Panc1 (cell line): Measurements from ENCODE around the gene ABLIM2. TPM values are rescaled to one million over a fixed set of nuclear protein-coding genes. Genes with fewer than 3 reads are reported as not detected.

ENCODE experiments used
- ATAC-seq: fragments of 200-7000 bp; cut with Tn5 transposase; 2 replicates; pipeline ENCODE4 v1.9.1; 2020; ENCODE audit warnings: mild to moderate bottlenecking, moderate library complexity
- BruUV-seq: library from RNA; stranded (reverse); fragments of 400-500 nt; replicated peaks from 2 replicates; lab custom pipeline; 2021; lab: Mats Ljungman, UMichigan
- CTCF ChIA-PET: fragments of 300-600 bp; sonication (Branson Sonifier 250); formaldehyde crosslinking; loops from one replicate; lab custom pipeline; 2022; ENCODE audit warnings: antibody characterized with exemption; lab: Charles Lee
- POLR2A ChIA-PET: fragments of 300-600 bp; sonication (Branson Sonifier 250); formaldehyde crosslinking; loops from one replicate; lab custom pipeline; 2022; ENCODE audit warnings: antibody characterized with exemption; lab: Charles Lee
- DNase-seq: peaks from one replicate; pipeline ENCODE4 v3.0.0-alpha.2; 2010; ENCODE audit warnings: low read depth, low spot score
- H3K27ac ChIP-seq: 2 replicates; pipeline ENCODE4 v1.5.1; 2011; ENCODE audit warnings: mild to moderate bottlenecking, low read length, inconsistent platforms
- H3K27me3 ChIP-seq: fragments of 200-500 bp; sonication (Bioruptor generic); 2 replicates; pipeline ENCODE4 v1.6.0; 2014; ENCODE audit warnings: low read length, inconsistent platforms; ENCODE audit not compliant: control insufficient read depth, insufficient read depth
- H3K36me3 ChIP-seq: fragments of 200-500 bp; sonication (Bioruptor generic); 2 replicates; pipeline ENCODE4 v1.5.1; 2014; ENCODE audit warnings: inconsistent platforms, mild to moderate bottlenecking, low read length, moderate library complexity; ENCODE audit not compliant: control insufficient read depth, insufficient read depth
- H3K4me1 ChIP-seq: 2 replicates; pipeline ENCODE4 v1.5.1; 2011; ENCODE audit warnings: inconsistent platforms, mild to moderate bottlenecking, low read length, moderate library complexity; ENCODE audit not compliant: control insufficient read depth, insufficient read depth
- H3K4me3 ChIP-seq, 2 experiments: 2 replicates each; pipeline ENCODE4 v1.5.1; 2011 to 2012; ENCODE audit warnings: low read depth in 2 of 2, low read length in 2 of 2, mild to moderate bottlenecking in 2 of 2, inconsistent platforms in 1 of 2, moderate library complexity in 1 of 2
- H3K9me3 ChIP-seq: fragments of 200-500 bp; sonication (Bioruptor generic); 2 replicates; pipeline ENCODE4 v1.5.1; 2014; ENCODE audit warnings: low read depth, mild to moderate bottlenecking, inconsistent platforms, low read length, moderate library complexity; ENCODE audit not compliant: control insufficient read depth, insufficient read depth
- POLR2AphosphoS5 ChIP-seq: IDR thresholded peaks from 2 replicates; pipeline ENCODE4 v1.6.1; 2012; ENCODE audit warnings: mild to moderate bottlenecking, low read depth, low read length, moderate library complexity
- SIN3A ChIP-seq: IDR thresholded peaks from 2 replicates; pipeline ENCODE4 v1.6.1; 2012; ENCODE audit warnings: low read depth, mild to moderate bottlenecking, low read length, moderate library complexity, borderline replicate concordance; ENCODE audit not compliant: insufficient read depth
- TCF7L2 ChIP-seq: IDR thresholded peaks from 2 replicates; pipeline ENCODE4 v1.6.1; 2011; ENCODE audit warnings: mild to moderate bottlenecking, low read depth, low read length, inconsistent platforms
- in situ Hi-C: cut with HindIII; loops from 2 replicates; pipeline ENCODE4 v1.10.0; 2016; ENCODE audit warnings: low sequenced_read_pairs, low pct_unique_long_range_greater_than_20kb
- intact Hi-C: fragments of 100-400 bp; cut with micrococcal nuclease; formaldehyde crosslinking; loops from one replicate; pipeline ENCODE4 v1.10.0; 2022; ENCODE audit not compliant: unreplicated experiment
- total RNA-seq: library from RNA; stranded (reverse); gene quantifications from one replicate; pipeline ENCODE4 v1.2.1, GENCODE V29; 2021; ENCODE audit not compliant: unreplicated experiment
- TF ChIP-seq, protein P1 (sequence below): fragments of 450-650 bp; IDR thresholded peaks from 2 replicates; pipeline ENCODE4 v1.5.1; 2017; ENCODE audit warnings: mild to moderate bottlenecking
- TF ChIP-seq, protein P2 (sequence below), 2 experiments: IDR thresholded peaks; 2 replicates each; pipeline ENCODE4 v1.6.1; 2011 to 2012; ENCODE audit warnings: low read depth in 2 of 2, control low read depth in 1 of 2, low read length in 1 of 2, mild to moderate bottlenecking in 1 of 2, moderate library complexity in 1 of 2; ENCODE audit not compliant: insufficient read depth in 1 of 2

ABLIM2 gene
- total RNA-seq, 1 experiment from 2014 or later, result 0.64 TPM

DNA sequence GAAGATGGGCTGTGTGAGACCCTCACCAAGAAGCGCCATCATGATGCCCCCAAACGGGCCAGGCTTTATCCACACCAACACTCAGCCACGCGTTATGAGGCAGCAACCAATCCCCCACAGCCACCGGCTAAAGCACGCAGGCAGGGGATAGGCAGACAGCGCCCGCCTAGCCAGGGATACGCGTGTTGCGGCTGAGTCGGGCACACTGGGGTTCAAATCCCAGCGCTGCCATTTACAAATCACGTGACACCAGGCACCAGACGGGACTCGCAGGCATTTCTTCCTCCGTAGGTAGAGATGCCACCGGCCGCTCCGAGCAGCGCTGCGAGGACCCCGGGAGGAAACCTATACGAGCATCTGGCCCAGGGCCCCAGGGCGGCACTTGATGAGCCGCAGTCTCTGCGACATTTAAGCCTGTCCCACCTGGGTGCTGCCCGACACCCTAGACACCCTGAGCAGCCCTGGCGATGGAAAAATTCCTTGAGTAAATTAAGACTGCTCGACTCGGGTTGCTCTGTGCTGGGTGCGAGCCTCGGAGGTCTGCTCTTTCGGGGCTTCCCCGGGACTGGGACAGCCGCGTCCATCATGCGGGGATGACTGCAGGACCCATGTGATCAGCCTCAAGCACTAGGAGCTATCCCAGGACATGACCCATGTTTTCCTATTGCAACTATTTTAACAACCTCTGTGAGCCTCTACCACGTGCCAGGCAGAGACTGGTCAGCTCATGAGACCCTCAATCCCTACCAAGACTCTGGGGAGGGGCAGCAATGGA, 6.3 kb downstream of the ABLIM2 start:
- Histone ChIP-seq H3K36me3 (no peaks in the 10 kb centered on the region), H3K27me3 (no peaks in the 10 kb centered on the region), H3K9me3 (no peaks in the 10 kb centered on the region), H3K4me1 (no peaks in the 10 kb centered on the region), H3K27ac (no peak overlapping the region), H3K4me3 (no peak overlapping the region)
- no TSS peak for BruUV-seq
- POLR2A ChIA-PET, result no interaction called here
- in situ Hi-C loops, result no loop called here
- TF ChIP-seq, protein P1, sequence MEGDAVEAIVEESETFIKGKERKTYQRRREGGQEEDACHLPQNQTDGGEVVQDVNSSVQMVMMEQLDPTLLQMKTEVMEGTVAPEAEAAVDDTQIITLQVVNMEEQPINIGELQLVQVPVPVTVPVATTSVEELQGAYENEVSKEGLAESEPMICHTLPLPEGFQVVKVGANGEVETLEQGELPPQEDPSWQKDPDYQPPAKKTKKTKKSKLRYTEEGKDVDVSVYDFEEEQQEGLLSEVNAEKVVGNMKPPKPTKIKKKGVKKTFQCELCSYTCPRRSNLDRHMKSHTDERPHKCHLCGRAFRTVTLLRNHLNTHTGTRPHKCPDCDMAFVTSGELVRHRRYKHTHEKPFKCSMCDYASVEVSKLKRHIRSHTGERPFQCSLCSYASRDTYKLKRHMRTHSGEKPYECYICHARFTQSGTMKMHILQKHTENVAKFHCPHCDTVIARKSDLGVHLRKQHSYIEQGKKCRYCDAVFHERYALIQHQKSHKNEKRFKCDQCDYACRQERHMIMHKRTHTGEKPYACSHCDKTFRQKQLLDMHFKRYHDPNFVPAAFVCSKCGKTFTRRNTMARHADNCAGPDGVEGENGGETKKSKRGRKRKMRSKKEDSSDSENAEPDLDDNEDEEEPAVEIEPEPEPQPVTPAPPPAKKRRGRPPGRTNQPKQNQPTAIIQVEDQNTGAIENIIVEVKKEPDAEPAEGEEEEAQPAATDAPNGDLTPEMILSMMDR, result no peak
- TF ChIP-seq SIN3A, result no peak
- TF ChIP-seq, protein P2, sequence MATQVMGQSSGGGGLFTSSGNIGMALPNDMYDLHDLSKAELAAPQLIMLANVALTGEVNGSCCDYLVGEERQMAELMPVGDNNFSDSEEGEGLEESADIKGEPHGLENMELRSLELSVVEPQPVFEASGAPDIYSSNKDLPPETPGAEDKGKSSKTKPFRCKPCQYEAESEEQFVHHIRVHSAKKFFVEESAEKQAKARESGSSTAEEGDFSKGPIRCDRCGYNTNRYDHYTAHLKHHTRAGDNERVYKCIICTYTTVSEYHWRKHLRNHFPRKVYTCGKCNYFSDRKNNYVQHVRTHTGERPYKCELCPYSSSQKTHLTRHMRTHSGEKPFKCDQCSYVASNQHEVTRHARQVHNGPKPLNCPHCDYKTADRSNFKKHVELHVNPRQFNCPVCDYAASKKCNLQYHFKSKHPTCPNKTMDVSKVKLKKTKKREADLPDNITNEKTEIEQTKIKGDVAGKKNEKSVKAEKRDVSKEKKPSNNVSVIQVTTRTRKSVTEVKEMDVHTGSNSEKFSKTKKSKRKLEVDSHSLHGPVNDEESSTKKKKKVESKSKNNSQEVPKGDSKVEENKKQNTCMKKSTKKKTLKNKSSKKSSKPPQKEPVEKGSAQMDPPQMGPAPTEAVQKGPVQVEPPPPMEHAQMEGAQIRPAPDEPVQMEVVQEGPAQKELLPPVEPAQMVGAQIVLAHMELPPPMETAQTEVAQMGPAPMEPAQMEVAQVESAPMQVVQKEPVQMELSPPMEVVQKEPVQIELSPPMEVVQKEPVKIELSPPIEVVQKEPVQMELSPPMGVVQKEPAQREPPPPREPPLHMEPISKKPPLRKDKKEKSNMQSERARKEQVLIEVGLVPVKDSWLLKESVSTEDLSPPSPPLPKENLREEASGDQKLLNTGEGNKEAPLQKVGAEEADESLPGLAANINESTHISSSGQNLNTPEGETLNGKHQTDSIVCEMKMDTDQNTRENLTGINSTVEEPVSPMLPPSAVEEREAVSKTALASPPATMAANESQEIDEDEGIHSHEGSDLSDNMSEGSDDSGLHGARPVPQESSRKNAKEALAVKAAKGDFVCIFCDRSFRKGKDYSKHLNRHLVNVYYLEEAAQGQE (IDR thresholded peaks at IDR 0.05; ENCODE audit: insufficient read depth in 1 of 2, low read depth in 2 of 2, low read length in 1 of 2), result no peak
- TF ChIP-seq POLR2AphosphoS5, result no peak
- no peak for TF ChIP-seq TCF7L2
- ATAC-seq (no peak), DNase-seq (no peak)
- CTCF ChIA-PET, result no interaction called here
- intact Hi-C loops, result no loop called here

DNA sequence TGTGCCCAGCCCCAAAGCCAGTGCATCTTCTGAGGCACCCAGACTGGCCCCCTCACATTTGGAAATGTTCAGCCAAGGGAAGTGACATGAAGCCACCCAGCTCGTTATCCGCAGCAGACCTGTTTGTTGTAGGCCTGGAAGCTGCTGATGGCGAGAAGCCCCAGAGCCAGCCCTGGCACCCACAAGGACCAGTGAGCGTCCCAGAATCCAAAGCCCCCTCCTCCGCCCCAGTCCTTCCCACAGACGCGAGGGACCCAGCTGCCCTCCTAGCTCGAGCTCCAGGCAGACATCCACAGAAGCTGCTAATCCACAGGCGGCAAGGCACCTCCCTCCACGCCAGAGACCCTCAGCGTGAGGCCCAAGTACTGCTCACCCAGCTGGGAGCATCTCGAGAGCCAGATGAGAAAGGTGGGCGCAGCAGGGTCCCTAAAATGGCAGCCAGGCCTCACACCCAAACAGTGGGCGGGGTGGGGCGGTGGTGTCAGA, 7.4 kb downstream of the ABLIM2 start:
- DNase-seq (no peak), ATAC-seq (no peak)
- Histone ChIP-seq H3K27ac (no peak overlapping the region), H3K27me3 (no peaks in the 10 kb centered on the region), H3K9me3 (no peaks in the 10 kb centered on the region), H3K4me1 (no peaks in the 10 kb centered on the region), H3K4me3 (no peak overlapping the region), H3K36me3 (no peaks in the 10 kb centered on the region)
- ChIA-PET POLR2A (no interaction called here), CTCF (no interaction called here)
- intact Hi-C loops, result no loop called here
- in situ Hi-C loops, result no loop called here
- BruUV-seq, result no TSS peak
- no peak for TF ChIP-seq TCF7L2
- TF ChIP-seq POLR2AphosphoS5, result no peak
- TF ChIP-seq, protein P1, result no peak
- no peak for TF ChIP-seq SIN3A
- TF ChIP-seq, protein P2 (IDR thresholded peaks at IDR 0.05; ENCODE audit: insufficient read depth in 1 of 2, low read depth in 2 of 2, low read length in 1 of 2), result no peak
